Lower leg skin (tissue), 3 donors: ENCODE data around the gene ZNF692.

ENCODE experiments used
- POLR2A ChIP-seq, 2 donors: fragments of 450-650 bp; IDR thresholded peaks; one replicate each; pipeline ENCODE4 v1.6.1; 2016 to 2017; ENCODE audit warnings: antibody characterized with exemption in 2 of 2, mild to moderate bottlenecking in 1 of 2, moderate library complexity in 1 of 2
- TF ChIP-seq, protein P1 (sequence below), 3 donors: fragments of 450-650 bp; IDR thresholded peaks; one replicate each; pipeline ENCODE4 v1.5.1; 2016; ENCODE audit warnings: antibody characterized with exemption in 3 of 3, mild to moderate bottlenecking in 3 of 3, moderate library complexity in 2 of 3

- TF ChIP-seq, protein P1, sequence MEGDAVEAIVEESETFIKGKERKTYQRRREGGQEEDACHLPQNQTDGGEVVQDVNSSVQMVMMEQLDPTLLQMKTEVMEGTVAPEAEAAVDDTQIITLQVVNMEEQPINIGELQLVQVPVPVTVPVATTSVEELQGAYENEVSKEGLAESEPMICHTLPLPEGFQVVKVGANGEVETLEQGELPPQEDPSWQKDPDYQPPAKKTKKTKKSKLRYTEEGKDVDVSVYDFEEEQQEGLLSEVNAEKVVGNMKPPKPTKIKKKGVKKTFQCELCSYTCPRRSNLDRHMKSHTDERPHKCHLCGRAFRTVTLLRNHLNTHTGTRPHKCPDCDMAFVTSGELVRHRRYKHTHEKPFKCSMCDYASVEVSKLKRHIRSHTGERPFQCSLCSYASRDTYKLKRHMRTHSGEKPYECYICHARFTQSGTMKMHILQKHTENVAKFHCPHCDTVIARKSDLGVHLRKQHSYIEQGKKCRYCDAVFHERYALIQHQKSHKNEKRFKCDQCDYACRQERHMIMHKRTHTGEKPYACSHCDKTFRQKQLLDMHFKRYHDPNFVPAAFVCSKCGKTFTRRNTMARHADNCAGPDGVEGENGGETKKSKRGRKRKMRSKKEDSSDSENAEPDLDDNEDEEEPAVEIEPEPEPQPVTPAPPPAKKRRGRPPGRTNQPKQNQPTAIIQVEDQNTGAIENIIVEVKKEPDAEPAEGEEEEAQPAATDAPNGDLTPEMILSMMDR (IDR thresholded peaks at IDR 0.05) = no peak
- TF ChIP-seq POLR2A (IDR thresholded peaks at IDR 0.05) = no peak
Measured at GRCh38 chr1:248828845-248829244, 30.0 kb downstream of the ZNF692 start.
